H1 (cell line): Measurements from ENCODE around the gene ACAD10. TPM values are rescaled to one million over a fixed set of nuclear protein-coding genes. Genes with fewer than 3 reads are reported as not detected.

Experiments
- CTCF ChIA-PET: fragments of 300-600 bp; sonication (Branson Sonifier 250); formaldehyde crosslinking; loops from one replicate; lab custom pipeline; 2021; ENCODE audit not compliant: partially characterized antibody; lab: Charles Lee
- POLR2A ChIA-PET: fragments of 300-600 bp; sonication (Branson Sonifier 250); formaldehyde crosslinking; loops from one replicate; lab custom pipeline; 2021; ENCODE audit warnings: inconsistent platforms; ENCODE audit not compliant: partially characterized antibody; lab: Charles Lee
- DNase-seq, 2 experiments: peaks; one replicate each; pipeline versions ENCODE4 v3.0.0 to v3.0.0-alpha.2; 2010 to 2022; ENCODE audit warnings: low spot score in 2 of 2, low read depth in 1 of 2, mixed read lengths in 1 of 2
- FAIRE-seq: peaks from 2 replicates; lab custom pipeline; 2011; peaks lifted over from hg19 to GRCh38; lab: Jason Lieb, UNC
- H2AFZ ChIP-seq: 2 replicates; pipeline ENCODE4 v1.8.1; 2012; ENCODE audit warnings: low read length, inconsistent platforms
- H2AK5ac ChIP-seq: 2 replicates; pipeline ENCODE4 v1.6.1; 2013; ENCODE audit warnings: low read depth, low read length
- H2BK120ac ChIP-seq: replicated peaks from 2 replicates; pipeline ENCODE3; 2013; ENCODE audit warnings: low read depth, low read length, inconsistent platforms
- H2BK12ac ChIP-seq: 2 replicates; pipeline ENCODE4 v1.6.1; 2013; ENCODE audit warnings: low read depth, low read length
- H2BK15ac ChIP-seq: 2 replicates; pipeline ENCODE4 v1.6.1; 2013; ENCODE audit warnings: low read length
- H2BK20ac ChIP-seq: 2 replicates; pipeline ENCODE4 v1.6.1; 2013; ENCODE audit warnings: low read length
- H2BK5ac ChIP-seq: 2 replicates; pipeline ENCODE4 v1.6.1; 2013; ENCODE audit warnings: low read depth, low read length
- H3K14ac ChIP-seq: 2 replicates; pipeline ENCODE4 v1.6.1; 2013; ENCODE audit warnings: inconsistent platforms; ENCODE audit not compliant: insufficient read length
- H3K18ac ChIP-seq: 2 replicates; pipeline ENCODE4 v1.6.1; 2013; ENCODE audit warnings: low read length; ENCODE audit errors: extremely low read depth
- H3K23ac ChIP-seq: 2 replicates; pipeline ENCODE4 v1.6.1; 2013; ENCODE audit warnings: inconsistent platforms; ENCODE audit not compliant: insufficient read length
- H3K23me2 ChIP-seq: 2 replicates; pipeline ENCODE4 v1.6.1; 2013; ENCODE audit warnings: low read depth, low read length
- H3K27ac ChIP-seq: 2 replicates; pipeline ENCODE4 v1.6.1; 2011; ENCODE audit warnings: low read depth, low read length, inconsistent platforms
- H3K27me3 ChIP-seq, 4 experiments: replicated peaks in 1 of 4; 1 replicate in 1 of 4; 2 replicates in 3 of 4; pipeline versions ENCODE4 v1.6.1 to v1.8.1; 2011 to 2013; ENCODE audit warnings: low read length in 3 of 4, mild to moderate bottlenecking in 3 of 4, inconsistent platforms in 2 of 4, mixed read lengths in 2 of 4, moderate library complexity in 1 of 4; ENCODE audit not compliant: control insufficient read depth in 3 of 4, insufficient read depth in 3 of 4; ENCODE audit errors: extremely low read depth in 1 of 4
- H3K36me3 ChIP-seq, 4 experiments: 2 replicates each; pipeline versions ENCODE4 v1.6.1 to v1.8.1; 2011 to 2013; ENCODE audit warnings: mild to moderate bottlenecking in 4 of 4, low read length in 3 of 4, moderate library complexity in 2 of 4, control low read depth in 1 of 4, inconsistent platforms in 1 of 4; ENCODE audit not compliant: insufficient read depth in 4 of 4, control insufficient read depth in 2 of 4
- H3K4ac ChIP-seq: replicated peaks from 2 replicates; pipeline ENCODE3; 2013; ENCODE audit warnings: low read length, low read depth, mixed read lengths, inconsistent platforms; ENCODE audit not compliant: insufficient read length
- H3K4me1 ChIP-seq, 4 experiments: replicated peaks in 1 of 4; 1 replicate in 1 of 4; 2 replicates in 3 of 4; pipeline versions ENCODE4 v1.6.1 to v1.8.1; 2011 to 2013; ENCODE audit warnings: low read length in 3 of 4, inconsistent platforms in 2 of 4, mixed read lengths in 1 of 4; ENCODE audit not compliant: insufficient read depth in 4 of 4, control insufficient read depth in 3 of 4
- H3K4me2 ChIP-seq, 2 experiments: 2 replicates each; pipeline versions ENCODE4 v1.6.1 to v1.8.1; 2011 to 2013; ENCODE audit warnings: low read depth in 2 of 2, low read length in 2 of 2, control low read depth in 1 of 2, inconsistent platforms in 1 of 2, mild to moderate bottlenecking in 1 of 2; ENCODE audit not compliant: insufficient read depth in 1 of 2
- H3K4me3 ChIP-seq, 4 experiments: fragments of 200-600, 300-600 bp in 1 of 4; sonication (generic), shearing (Covaris generic), sonication (Bioruptor Twin) in 1 of 4; 2 replicates each; pipeline versions ENCODE4 v1.5.1 to v1.8.1; 2011 to 2016; ENCODE audit warnings: low read length in 4 of 4, low read depth in 3 of 4, control low read depth in 2 of 4, inconsistent platforms in 2 of 4, mild to moderate bottlenecking in 2 of 4, mixed read lengths in 1 of 4, moderate library complexity in 1 of 4; ENCODE audit not compliant: insufficient read depth in 2 of 4; ENCODE audit errors: extremely low read depth in 1 of 4
- H3K56ac ChIP-seq: replicated peaks from 2 replicates; pipeline ENCODE3; 2013; ENCODE audit warnings: low read depth, mild to moderate bottlenecking, mixed read lengths, low read length, inconsistent platforms; ENCODE audit not compliant: insufficient read length
- H3K79me1 ChIP-seq: 2 replicates; pipeline ENCODE4 v1.6.1; 2013; ENCODE audit warnings: low read depth, low read length, control low read depth
- H3K79me2 ChIP-seq, 2 experiments: 2 replicates each; pipeline versions ENCODE4 v1.6.1 to v1.8.1; 2012 to 2013; ENCODE audit warnings: low read length in 2 of 2, mild to moderate bottlenecking in 2 of 2, inconsistent platforms in 1 of 2; ENCODE audit not compliant: insufficient read depth in 2 of 2, control insufficient read depth in 1 of 2
- H3K9ac ChIP-seq, 4 experiments: replicated peaks in 1 of 4; 1 replicate in 1 of 4; 2 replicates in 3 of 4; pipeline versions ENCODE4 v1.6.1 to v1.8.1; 2011 to 2013; ENCODE audit warnings: low read depth in 3 of 4, low read length in 3 of 4, control low read depth in 2 of 4, mild to moderate bottlenecking in 2 of 4, moderate library complexity in 2 of 4, inconsistent platforms in 1 of 4; ENCODE audit errors: extremely low read depth in 1 of 4
- H3K9me3 ChIP-seq, 2 experiments: 2 replicates each; pipeline versions ENCODE4 v1.6.1 to v1.8.1; 2012 to 2013; ENCODE audit warnings: mild to moderate bottlenecking in 2 of 2, moderate library complexity in 2 of 2, control low read depth in 1 of 2, inconsistent platforms in 1 of 2, low read depth in 1 of 2, low read length in 1 of 2, mixed read lengths in 1 of 2; ENCODE audit not compliant: insufficient read depth in 2 of 2
- H4K20me1 ChIP-seq, 2 experiments: replicated peaks in 1 of 2; 2 replicates each; pipeline versions ENCODE3 to v1.8.1; 2011 to 2013; ENCODE audit warnings: inconsistent platforms in 2 of 2, low read length in 2 of 2, mild to moderate bottlenecking in 1 of 2; ENCODE audit not compliant: insufficient read depth in 2 of 2, control insufficient read depth in 1 of 2
- H4K5ac ChIP-seq: 2 replicates; pipeline ENCODE4 v1.6.1; 2013; ENCODE audit warnings: low read length, low read depth, mixed read lengths, inconsistent platforms; ENCODE audit not compliant: insufficient read length
- H4K8ac ChIP-seq: 2 replicates; pipeline ENCODE4 v1.8.0; 2013; ENCODE audit warnings: mild to moderate bottlenecking, moderate library complexity, low read length, inconsistent platforms; ENCODE audit not compliant: insufficient read depth; ENCODE audit errors: extremely low read depth
- H4K91ac ChIP-seq: replicated peaks from 2 replicates; pipeline ENCODE3; 2013; ENCODE audit warnings: low read length, mixed read lengths, inconsistent platforms; ENCODE audit not compliant: insufficient read length
- NRF1 ChIP-seq: IDR thresholded peaks from 2 replicates; pipeline ENCODE4 v1.6.1; 2011; ENCODE audit warnings: mild to moderate bottlenecking, low read depth, low read length, improper control_type of control experiment
- USF2 ChIP-seq: IDR thresholded peaks from 2 replicates; pipeline ENCODE4 v1.6.1; 2011; ENCODE audit warnings: low read length, improper control_type of control experiment
- WGBS, 2 experiments: shearing (Covaris generic) in 1 of 2; methylation state at CpG; one replicate each; pipeline versions ENCODE4 v1.1.6 to v1.1.7; 2013 to 2015; ENCODE audit warnings: low lambda C conversion rate in 2 of 2, mixed read lengths in 2 of 2, inconsistent platforms in 1 of 2, low coverage in 1 of 2, missing lambda C conversion rate in 1 of 2; ENCODE audit not compliant: insufficient replicate concordance in 2 of 2, insufficient coverage in 1 of 2, insufficient read length in 1 of 2; ENCODE audit errors: extremely low coverage in 1 of 2, missing lambda C conversion rate in 1 of 2; 5-methylcytosine and 5-hydroxymethylcytosine counted together
- polyA plus RNA-seq, 7 experiments: library from polyadenylated mRNA; depleted of rRNA in 3 of 7; stranded (reverse) in 5 of 7; unstranded in 2 of 7; fragments of >200 nt in 5 of 7; fragments of 200-250 nt in 2 of 7; gene quantifications; 1 replicate in 5 of 7; 2 replicates in 1 of 7; 4 replicates in 1 of 7; pipeline versions ENCODE4 v1.2.1 to v1.2.3, GENCODE V29; 2011 to 2013; ENCODE audit warnings: missing spikeins in 2 of 7, mixed read lengths in 2 of 7
- total RNA-seq: library from RNA; stranded (reverse); fragmentation: NEBNext Ultra II Directional; extraction: Animal tissue kit (Norgen Biotek cat#: 25700); gene quantifications from 2 replicates; pipeline ENCODE4 v1.2.1, GENCODE V29; 2021

ACAD10 gene
- total and polyA plus RNA-seq, 2 of the 8 experiments (the other 6 are each of a cell fraction or from before 2014, with no cell fraction given), result 17.3 to 23.3 TPM

- Histone ChIP-seq H3K27ac (no peak overlapping the region), H2BK5ac (no peak overlapping the region), H2BK120ac (no peak overlapping the region), H3K79me1 (no peaks in the 10 kb centered on the region), H3K4me2 (no peak overlapping the region), H4K20me1 (no peaks in the 10 kb centered on the region), H2BK12ac (no peak overlapping the region), H3K18ac (no peak overlapping the region), H3K27me3 (no peaks in the 10 kb centered on the region), H3K23me2 (no peaks in the 10 kb centered on the region), H4K8ac (no peak overlapping the region), H3K56ac (no peak overlapping the region), H3K9ac (no peak overlapping the region), H3K4me3 (no peak overlapping the region), H2AFZ (no peak overlapping the region), H2BK15ac (no peak overlapping the region), H4K91ac (no peak overlapping the region), H4K5ac (no peak overlapping the region), H3K79me2 (no peaks in the 10 kb centered on the region), H2AK5ac (no peak overlapping the region), H3K36me3 (peaks cover 2 to 29% (median 12%) of the 10 kb centered on the region in 4 experiments; a peak in 7 of 8 replicates), H3K14ac (no peak overlapping the region), H2BK20ac (no peak overlapping the region), H3K9me3 (peaks cover 0 to 8% of the 10 kb centered on the region in 2 experiments; a peak in 1 of 4 replicates), H3K4ac (no peak overlapping the region), H3K4me1 (no peaks in the 10 kb centered on the region), H3K23ac (no peak overlapping the region)
- ChIA-PET POLR2A (no interaction called here), CTCF (interaction anchor here (1.2 kb wide), 1 partner anchor 192 kb away, joined by 3 read pairs; no protein-coding TSS in a partner anchor)
- TF ChIP-seq NRF1 (no peak), USF2 (no peak)
- WGBS, 2 experiments, result 94% methylated on average over 6 of the region's 6 CpGs; no CpG with 5 or more reads in 1 of the 2 experiments
- FAIRE-seq (no peak), DNase-seq (no peak)
Measured at GRCh38 chr12:111720457-111720856, 34.6 kb downstream of the ACAD10 start.
